GM18907 (cell line): ENCODE data around the gene PAIP2B.
"Not testable (repeated sequence)": the region's sequence is repeated elsewhere in the genome, so short reads cannot be mapped to it uniquely, and the experiment has no call there.

Experiments
- ATAC-seq: cut with Tn5 transposase; IDR thresholded peaks from one replicate; pipeline ENCODE4 v1.9.1; 2021; ENCODE audit warnings: mild to moderate bottlenecking, moderate library complexity; ENCODE audit not compliant: unreplicated experiment

PAIP2B gene

DNA sequence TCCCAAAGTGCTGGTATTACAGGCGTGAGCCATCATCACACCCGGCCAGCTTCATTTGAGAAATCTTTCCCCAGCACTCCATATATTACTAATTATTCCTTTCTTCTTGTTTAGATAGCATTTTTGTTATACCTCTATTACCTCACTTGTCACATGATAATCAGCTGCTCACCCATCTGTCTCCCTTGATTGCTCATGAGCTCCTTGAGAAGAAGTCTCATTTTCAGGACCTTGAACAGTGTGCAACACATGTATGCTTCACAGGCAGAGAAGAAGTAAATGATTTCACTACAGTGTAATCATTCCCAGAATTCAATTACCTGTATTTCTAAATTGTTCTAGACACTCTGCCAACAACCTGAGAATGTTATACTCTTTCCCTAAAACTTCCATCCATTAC lies 6.2 kb downstream of the PAIP2B start:
- no peak for ATAC-seq

DNA sequence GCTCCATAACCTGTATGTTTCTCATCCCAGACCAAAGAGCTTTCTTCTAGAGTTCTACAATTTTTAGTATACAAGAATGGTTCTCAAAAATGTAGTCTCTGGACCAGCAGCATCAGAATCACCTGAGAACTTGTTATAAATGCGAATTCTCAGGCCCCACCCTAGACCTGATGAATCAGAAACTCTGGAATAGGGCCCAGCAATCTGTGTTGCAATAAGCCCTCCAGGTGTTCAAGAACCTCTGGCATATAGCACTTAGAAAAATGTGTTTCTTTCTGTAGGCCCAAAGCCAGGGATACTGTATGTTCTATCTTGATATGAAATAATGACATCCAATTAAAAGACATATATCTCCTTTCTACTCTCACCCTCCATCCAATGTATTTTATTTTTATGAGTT lies 10.4 kb downstream of the PAIP2B start:
- no peak for ATAC-seq

- ATAC-seq: no peak
Measured at GRCh38 chr2:71215447-71215846, 11.5 kb downstream of the PAIP2B start.

- no peak for ATAC-seq
Measured at GRCh38 chr2:71212336-71212735, 14.6 kb downstream of the PAIP2B start.

DNA sequence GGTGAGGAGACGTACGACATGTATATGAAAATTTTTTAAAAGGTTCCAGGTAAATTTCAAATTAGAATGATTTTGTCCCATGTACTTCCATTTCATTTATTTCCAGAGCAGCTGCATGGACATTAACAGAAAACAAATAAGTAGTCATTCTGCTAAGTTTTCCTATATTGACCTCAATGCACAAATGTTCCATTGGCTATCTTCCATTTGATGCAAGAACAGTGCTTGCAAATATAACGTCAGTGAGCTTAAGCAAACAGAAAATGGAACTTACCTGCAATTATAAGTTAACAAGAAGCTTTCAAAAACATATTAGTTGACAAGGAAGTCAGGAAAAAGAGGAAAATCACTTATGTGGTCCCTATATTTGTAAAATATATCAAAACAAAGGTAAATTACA lies 16.6 kb downstream of the PAIP2B start:
- no peak for ATAC-seq

DNA sequence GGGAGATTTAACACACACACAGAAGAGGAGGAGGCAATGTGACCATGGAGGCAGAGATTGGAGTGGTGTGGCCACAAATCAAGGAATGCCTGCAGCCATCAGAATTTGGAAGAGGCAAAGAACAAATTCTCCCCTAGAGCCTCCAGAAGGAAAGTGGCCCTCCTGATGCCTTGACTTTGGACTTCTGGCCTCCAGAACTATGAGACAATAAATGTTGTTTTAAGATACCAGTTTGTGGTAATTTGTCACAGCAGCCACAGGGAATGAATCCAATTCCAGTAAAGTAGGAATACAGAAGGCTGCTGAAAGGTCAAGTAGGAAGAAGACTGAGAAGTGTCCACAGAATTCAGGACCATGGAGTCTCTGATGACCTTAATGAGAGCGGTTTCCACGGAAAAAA lies 18.1 kb downstream of the PAIP2B start:
- ATAC-seq: no peak

GRCh38 chr2:71207601-71208000 lies 19.3 kb downstream of the PAIP2B start:
- ATAC-seq: no peak

DNA sequence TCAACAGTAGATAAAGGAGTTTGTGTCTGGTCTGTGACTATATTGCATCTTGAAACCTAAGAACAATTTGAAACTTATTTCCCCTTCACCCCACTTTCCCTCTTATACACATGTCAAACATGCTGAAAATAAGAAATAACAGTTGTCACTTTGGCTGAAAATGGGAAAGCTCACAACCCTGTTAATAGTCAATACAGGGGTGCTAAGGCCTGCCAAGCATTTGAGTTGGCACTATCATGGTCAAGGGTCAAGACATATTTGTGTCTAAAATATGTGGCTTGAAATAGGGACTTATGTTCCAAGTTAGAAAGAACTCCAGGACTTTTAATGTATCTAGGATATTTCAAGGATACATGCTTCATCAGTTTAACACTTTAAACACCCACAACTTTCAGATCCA lies 20.6 kb downstream of the PAIP2B start:
- ATAC-seq: no peak

GRCh38 chr2:71191570-71191943 lies 35.3 kb downstream of the PAIP2B start:
- ATAC-seq: no peak

- no peak for ATAC-seq
Measured at GRCh38 chr2:71190656-71191569, 36.0 kb downstream of the PAIP2B start.

DNA sequence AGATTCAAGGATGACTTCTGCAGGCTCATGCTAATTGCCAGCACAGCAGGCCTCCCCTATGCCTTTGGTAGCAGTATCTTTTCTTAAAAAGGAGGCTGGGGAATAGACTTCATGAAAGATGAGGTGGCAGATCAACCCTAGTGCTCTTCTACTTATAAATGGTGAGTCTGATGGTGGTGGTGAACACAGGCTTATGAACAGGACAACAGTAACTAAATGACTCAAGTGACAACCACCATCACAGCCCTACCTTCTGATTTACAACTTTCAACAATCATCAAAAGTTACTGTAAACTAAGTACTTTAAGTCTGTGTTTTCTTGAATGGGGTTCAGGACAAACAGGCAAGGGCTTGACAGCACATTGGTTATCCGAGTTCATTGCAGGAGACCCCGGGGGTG lies 39.3 kb downstream of the PAIP2B start:
- ATAC-seq: no peak

GRCh38 chr2:71186973-71187372 lies 39.9 kb downstream of the PAIP2B start:
- ATAC-seq: no peak

DNA sequence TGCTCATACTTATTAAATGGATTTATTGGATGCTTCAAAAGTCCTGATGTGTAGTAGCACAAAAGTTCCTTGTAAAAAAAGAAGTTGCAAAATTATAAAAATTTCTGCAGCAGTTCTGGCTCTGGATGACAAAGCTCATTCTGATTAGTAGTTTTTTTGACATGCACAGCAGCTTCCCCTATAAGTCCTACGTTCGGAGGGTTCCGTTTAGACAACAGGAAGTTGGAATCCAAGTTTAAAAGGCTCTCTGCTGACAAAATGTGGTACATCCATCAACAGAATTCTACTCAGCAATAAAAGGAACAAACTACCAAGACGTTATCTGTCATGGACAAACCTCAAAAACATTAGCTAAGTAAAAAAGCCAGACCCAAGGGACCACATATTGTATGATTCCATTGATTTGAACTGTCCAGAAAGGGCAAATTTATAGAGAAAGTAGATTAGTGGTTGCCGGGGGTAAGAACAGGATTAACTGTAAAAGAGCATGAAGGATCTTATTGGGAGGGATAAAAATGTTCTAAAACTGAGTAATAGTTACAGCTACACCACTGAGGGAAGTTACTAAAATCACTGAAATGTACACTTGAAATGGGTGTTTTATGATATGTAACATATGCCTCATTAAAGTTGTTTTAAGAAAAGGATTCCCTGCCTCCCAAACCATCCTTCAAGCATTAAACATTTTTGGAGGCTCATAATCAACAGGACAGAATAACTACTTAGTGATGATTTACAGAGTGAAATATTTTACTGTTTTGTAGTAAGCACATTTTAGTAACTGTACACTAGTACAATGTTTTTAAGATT lies 43.4 kb downstream of the PAIP2B start:
- not testable (repeated sequence) for ATAC-seq

GRCh38 chr2:71181316-71181715 lies 45.6 kb downstream of the PAIP2B start:
- no peak for ATAC-seq

- not testable (repeated sequence) for ATAC-seq
Measured at GRCh38 chr2:71178836-71179235, 48.1 kb downstream of the PAIP2B start.

DNA sequence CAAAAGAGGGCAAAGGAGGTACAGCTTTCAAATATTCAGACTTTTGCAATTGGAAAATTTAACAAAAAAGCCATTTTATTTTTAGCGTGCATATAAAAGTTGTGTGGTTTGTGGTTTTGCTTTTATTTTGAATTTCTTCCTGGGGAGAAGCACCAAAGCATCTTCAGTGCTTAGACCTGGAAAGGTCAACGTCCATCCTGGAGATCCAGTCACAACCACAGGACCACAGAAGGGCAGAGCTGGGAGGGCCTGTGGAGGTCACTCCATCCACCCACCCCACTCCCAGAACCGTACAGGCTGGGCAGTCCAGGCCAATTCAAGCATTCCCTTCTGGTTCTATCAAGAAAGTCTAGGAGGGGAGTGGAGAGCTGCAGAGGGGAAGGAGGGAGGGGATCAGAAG lies 52.7 kb downstream of the PAIP2B start:
- no peak for ATAC-seq

DNA sequence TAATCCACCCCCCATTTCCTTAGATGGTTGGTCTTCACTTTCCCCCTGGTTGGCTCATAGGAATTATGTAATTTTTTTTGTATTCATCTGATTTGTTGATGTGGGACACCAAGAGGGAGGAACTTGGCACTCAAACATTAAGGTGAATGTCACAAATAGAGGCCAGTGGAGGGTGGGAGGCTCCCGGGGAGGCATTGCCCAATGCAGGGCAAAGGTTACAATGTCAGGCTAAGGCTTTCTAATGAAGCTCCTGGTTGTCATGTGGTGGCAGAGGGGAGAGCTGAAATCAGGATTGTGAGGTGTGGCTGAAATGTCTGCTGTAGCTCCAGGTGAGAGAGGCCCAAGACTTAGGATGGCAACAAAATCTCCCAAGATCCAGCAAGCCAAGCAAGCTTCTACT lies 53.8 kb downstream of the PAIP2B start:
- no peak for ATAC-seq

DNA sequence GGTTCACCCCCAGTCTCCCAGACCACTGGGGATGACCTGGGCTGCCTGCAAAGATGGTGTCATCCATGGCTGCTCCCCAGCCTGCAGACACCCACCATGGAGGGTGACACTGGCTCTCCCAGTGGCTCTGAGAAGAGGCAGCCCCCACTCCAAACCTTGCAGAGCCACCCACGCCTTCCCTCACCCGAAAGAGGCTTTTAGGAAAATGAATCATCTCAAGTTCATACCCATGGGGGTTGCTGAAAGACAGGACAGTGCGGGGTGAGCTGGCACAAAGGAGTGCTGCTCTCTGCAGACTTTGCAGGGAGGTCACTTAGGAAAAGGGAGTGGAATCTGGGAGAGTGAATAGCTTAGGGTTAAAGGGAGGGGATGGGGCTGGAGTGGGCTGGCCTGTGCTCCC lies 60.1 kb downstream of the PAIP2B start:
- no peak for ATAC-seq

- ATAC-seq: peak; percentile 56
Measured at GRCh38 chr2:71157124-71157793, 69.6 kb downstream of the PAIP2B start.

GRCh38 chr2:71156573-71156972 lies 70.3 kb downstream of the PAIP2B start:
- no peak for ATAC-seq

GRCh38 chr2:71155846-71156245 lies 71.1 kb downstream of the PAIP2B start:
- ATAC-seq: no peak

- peak; percentile 67 for ATAC-seq
Measured at GRCh38 chr2:71154798-71155197, 72.1 kb downstream of the PAIP2B start.
